NCI-H1092 (cell line): ENCODE results near the gene BTBD16.

ENCODE experiments used
- DNase-seq: peaks from one replicate; lab custom pipeline; 2025; lab: John Stamatoyannopoulos, UW

Gene BTBD16

GRCh38 chr10:122248356-122249302 is 22.5 kb upstream of the BTBD16 start:
- no peak for DNase-seq

GRCh38 chr10:122249303-122249850 is 21.7 kb upstream of the BTBD16 start:
- no peak for DNase-seq

GRCh38 chr10:122249991-122250750 is 20.9 kb upstream of the BTBD16 start:
- no peak for DNase-seq

GRCh38 chr10:122251459-122252255 is 19.4 kb upstream of the BTBD16 start:
- DNase-seq = no peak

GRCh38 chr10:122252805-122253204 is 18.3 kb upstream of the BTBD16 start:
- DNase-seq = no peak

- no peak for DNase-seq
Measured at GRCh38 chr10:122253605-122254004, 17.5 kb upstream of the BTBD16 start.

GRCh38 chr10:122254831-122255230 is 16.3 kb upstream of the BTBD16 start:
- DNase-seq = no peak

GRCh38 chr10:122255509-122256301 is 15.4 kb upstream of the BTBD16 start:
- DNase-seq = no peak

- DNase-seq = no peak
Measured at GRCh38 chr10:122257041-122257440, 14.1 kb upstream of the BTBD16 start.

- DNase-seq = no peak
Measured at GRCh38 chr10:122258136-122259074, 12.7 kb upstream of the BTBD16 start.

GRCh38 chr10:122259075-122259466 is 12.0 kb upstream of the BTBD16 start:
- no peak for DNase-seq

- no peak for DNase-seq
Measured at GRCh38 chr10:122261584-122261983, 9.5 kb upstream of the BTBD16 start.

- DNase-seq = no peak
Measured at GRCh38 chr10:122263971-122264370, 7.1 kb upstream of the BTBD16 start.

- no peak for DNase-seq
Measured at GRCh38 chr10:122264436-122264835, 6.7 kb upstream of the BTBD16 start.

- DNase-seq = no peak
Measured at GRCh38 chr10:122264931-122265330, 6.2 kb upstream of the BTBD16 start.

- DNase-seq = no peak
Measured at GRCh38 chr10:122265896-122266295, 5.2 kb upstream of the BTBD16 start.

- no peak for DNase-seq
Measured at GRCh38 chr10:122267849-122268737, 3.0 kb upstream of the BTBD16 start.

GRCh38 chr10:122269059-122269687 is 1.9 kb upstream of the BTBD16 start:
- no peak for DNase-seq
